SK-N-SH (cell line): Measurements from ENCODE around the gene TMEM144. TPM values are rescaled to one million over a fixed set of nuclear protein-coding genes. Genes with fewer than 3 reads are reported as not detected.

Experiments
- CTCF ChIA-PET: fragments of 300-600, 350-600 bp; formaldehyde crosslinking; extraction: SDS; loops from one replicate; lab custom pipeline; 2021; lab: Yijun Ruan, JAX
- POLR2A ChIA-PET: fragments of 350-600 bp; sonication (Branson Sonifier 250); formaldehyde crosslinking; extraction: SDS; loops from one replicate; lab custom pipeline; 2020; ENCODE audit warnings: antibody characterized with exemption, inconsistent platforms; lab: Yijun Ruan, JAX
- DNase-seq: peaks from one replicate; pipeline ENCODE4 v3.0.0; 2012
- H2AFZ ChIP-seq: fragments of 200-600 bp; sonication (generic); 2 replicates; pipeline ENCODE4 v1.8.1; 2016; ENCODE audit warnings: antibody characterized with exemption, mild to moderate bottlenecking, low read depth
- H3F3A ChIP-seq: fragments of 200-600 bp; sonication (generic); replicated peaks from 2 replicates; pipeline ENCODE3; 2016; ENCODE audit warnings: antibody characterized with exemption, mild to moderate bottlenecking; ENCODE audit not compliant: insufficient read depth
- H3K27ac ChIP-seq, 2 experiments: fragments of 200-500 bp in 1 of 2; fragments of 200-600 bp in 1 of 2; sonication (Bioruptor generic) in 1 of 2; sonication (generic), shearing (Covaris generic) in 1 of 2; 2 replicates each; pipeline versions ENCODE4 v1.5.1 to v1.6.1; 2014 to 2016; ENCODE audit warnings: low read depth in 2 of 2, inconsistent platforms in 1 of 2, low read length in 1 of 2, mild to moderate bottlenecking in 1 of 2, mixed read lengths in 1 of 2
- H3K27me3 ChIP-seq: fragments of 200-600 bp; sonication (generic), shearing (Covaris generic); 2 replicates; pipeline ENCODE4 v1.6.1; 2016; ENCODE audit warnings: mixed run types; ENCODE audit not compliant: insufficient read depth
- H3K36me3 ChIP-seq, 2 experiments: fragments of 200-500 bp in 1 of 2; fragments of 200-600 bp in 1 of 2; sonication (Bioruptor generic) in 1 of 2; sonication (generic) in 1 of 2; replicated peaks in 1 of 2; 2 replicates each; pipeline versions ENCODE3 to v1.5.1; 2014 to 2016; ENCODE audit warnings: low read length in 1 of 2, mild to moderate bottlenecking in 1 of 2; ENCODE audit not compliant: insufficient read depth in 2 of 2, control insufficient read depth in 1 of 2
- H3K4me1 ChIP-seq, 2 experiments: fragments of 200-500 bp in 1 of 2; fragments of 200-600 bp in 1 of 2; sonication (Bioruptor generic) in 1 of 2; sonication (generic), shearing (Covaris generic) in 1 of 2; 2 replicates each; pipeline versions ENCODE4 v1.5.1 to v1.6.1; 2014 to 2016; ENCODE audit warnings: low read depth in 1 of 2, low read length in 1 of 2, mixed run types in 1 of 2; ENCODE audit not compliant: insufficient read depth in 2 of 2, control insufficient read depth in 1 of 2
- H3K4me2 ChIP-seq: fragments of 200-600 bp; sonication (generic), shearing (Covaris generic); 2 replicates; pipeline ENCODE4 v1.6.1; 2017; ENCODE audit warnings: mixed run types
- H3K4me3 ChIP-seq, 2 experiments: fragments of 200-500 bp in 1 of 2; fragments of 200-600 bp in 1 of 2; sonication (Bioruptor generic) in 1 of 2; sonication (generic), shearing (Covaris generic) in 1 of 2; 2 replicates each; pipeline versions ENCODE4 v1.5.1 to v1.8.1; 2014 to 2016; ENCODE audit warnings: low read depth in 2 of 2, inconsistent platforms in 1 of 2, low read length in 1 of 2, mild to moderate bottlenecking in 1 of 2, mixed read lengths in 1 of 2, moderate library complexity in 1 of 2
- H3K79me2 ChIP-seq: fragments of 200-600 bp; sonication (generic); 2 replicates; pipeline ENCODE4 v1.8.1; 2017; ENCODE audit warnings: mild to moderate bottlenecking; ENCODE audit not compliant: insufficient read depth
- H3K9ac ChIP-seq: fragments of 200-600 bp; sonication (generic); 2 replicates; pipeline ENCODE4 v1.6.1; 2017; ENCODE audit warnings: mixed run types
- H3K9me2 ChIP-seq: fragments of 200-600 bp; sonication (generic); 2 replicates; pipeline ENCODE4 v1.6.1; 2017; ENCODE audit warnings: mixed run types
- H3K9me3 ChIP-seq: fragments of 200-600 bp; sonication (generic); 2 replicates; pipeline ENCODE4 v1.6.1; 2017; ENCODE audit warnings: mixed run types, mild to moderate bottlenecking, moderate library complexity
- H4K20me1 ChIP-seq: fragments of 200-600 bp; sonication (generic); 2 replicates; pipeline ENCODE4 v1.6.1; 2017; ENCODE audit warnings: mild to moderate bottlenecking, mixed run types; ENCODE audit not compliant: insufficient read depth
- CHD2 ChIP-seq: fragments of 150-350 bp; IDR thresholded peaks from 2 replicates; pipeline ENCODE4 v1.6.1; 2018; ENCODE audit warnings: low read length; ENCODE audit not compliant: partially characterized antibody
- FOSL2 ChIP-seq: IDR thresholded peaks from 2 replicates; pipeline ENCODE4 v1.4.0; 2012; ENCODE audit warnings: low read depth, mild to moderate bottlenecking, moderate library complexity, borderline replicate concordance
- GABPA ChIP-seq: IDR thresholded peaks from 2 replicates; pipeline ENCODE4 v1.4.0; 2012; ENCODE audit warnings: low read depth, mild to moderate bottlenecking
- IRF3 ChIP-seq: fragments of 150-350 bp; IDR thresholded peaks from 2 replicates; pipeline ENCODE4 v1.6.1; 2016; ENCODE audit warnings: mild to moderate bottlenecking, low read depth, low read length
- JUND ChIP-seq: IDR thresholded peaks from 2 replicates; pipeline ENCODE4 v1.4.0; 2012
- PBX3 ChIP-seq: IDR thresholded peaks from 2 replicates; pipeline ENCODE4; 2012
- POLR2AphosphoS5 ChIP-seq: IDR thresholded peaks from 2 replicates; pipeline ENCODE4 v1.6.1; 2012; ENCODE audit warnings: low read depth, low read length
- RAD21 ChIP-seq: IDR thresholded peaks from 2 replicates; pipeline ENCODE4 v1.6.1; 2012; ENCODE audit warnings: mild to moderate bottlenecking, low read length
- RCOR1 ChIP-seq: fragments of 150-350 bp; IDR thresholded peaks from 2 replicates; pipeline ENCODE4 v1.6.1; 2017; ENCODE audit warnings: antibody characterized with exemption, low read length
- REST ChIP-seq: IDR thresholded peaks from 2 replicates; pipeline ENCODE4 v1.6.1; 2012; ENCODE audit warnings: mild to moderate bottlenecking, low read depth, low read length, moderate library complexity
- RXRA ChIP-seq: IDR thresholded peaks from 2 replicates; pipeline ENCODE4 v1.4.0; 2012; ENCODE audit warnings: low read depth, mild to moderate bottlenecking, borderline replicate concordance
- SMC3 ChIP-seq: IDR thresholded peaks from 2 replicates; pipeline ENCODE4 v1.6.1; 2012; ENCODE audit warnings: low read depth, low read length, improper control_type of control experiment
- TEAD4 ChIP-seq: IDR thresholded peaks from 2 replicates; pipeline ENCODE4 v1.4.0; 2012; ENCODE audit warnings: mild to moderate bottlenecking, borderline replicate concordance; ENCODE audit not compliant: insufficient read depth
- USF1 ChIP-seq: IDR thresholded peaks from 2 replicates; pipeline ENCODE4 v1.4.0; 2012; ENCODE audit warnings: low read depth, borderline replicate concordance
- USF2 ChIP-seq: fragments of 150-350 bp; IDR thresholded peaks from 2 replicates; pipeline ENCODE4 v1.6.1; 2017; ENCODE audit warnings: antibody characterized with exemption, low read length, low read depth, borderline replicate concordance
- YY1 ChIP-seq: IDR thresholded peaks from 2 replicates; pipeline ENCODE4 v1.4.0; 2012; ENCODE audit warnings: low read depth, mild to moderate bottlenecking
- WGBS: methylation state at CpG from one replicate; pipeline ENCODE4 v1.1.6; 2017; ENCODE audit warnings: low lambda C conversion rate; 5-methylcytosine and 5-hydroxymethylcytosine counted together
- polyA plus RNA-seq, 3 experiments: library from polyadenylated mRNA; depleted of rRNA; stranded (reverse); fragments of >200 nt; gene quantifications; 2 replicates each; pipeline ENCODE4 v1.2.3, GENCODE V29; 2012

Gene TMEM144
- polyA plus RNA-seq, 1 of the 3 experiments (the other 2 are of a cell fraction): not detected

GRCh38 chr4:158200214-158200613, 10.1 kb upstream of the TMEM144 start (continued):
- TF ChIP-seq REST: no peak
- no peak for TF ChIP-seq RXRA
- no peak for TF ChIP-seq RCOR1
- no peak for TF ChIP-seq IRF3

- H3K9me2 ChIP-seq: no peaks in the 10 kb centered on the region
- H3K4me2 ChIP-seq: no peak overlapping the region
- no peak overlapping the region for H3K27ac ChIP-seq
- no peaks in the 10 kb centered on the region for H3K4me1 ChIP-seq
- H3K36me3 ChIP-seq: no peaks in the 10 kb centered on the region
- H2AFZ ChIP-seq: no peak overlapping the region
- H3F3A ChIP-seq: no peaks in the 10 kb centered on the region
- no peaks in the 10 kb centered on the region for H3K79me2 ChIP-seq
- CTCF ChIA-PET: interaction anchor here (1.8 kb wide), 1 partner anchor 8 kb away, joined by 15 read pairs; no protein-coding TSS in a partner anchor
- TF ChIP-seq SMC3 (no peak), RCOR1 (no peak), PBX3 (no peak), TEAD4 (no peak), POLR2AphosphoS5 (no peak), FOSL2 (no peak), YY1 (no peak), CHD2 (no peak), RXRA (no peak), USF1 (no peak), USF2 (no peak), GABPA (no peak), RAD21 (no peak), JUND (no peak)
- H3K27me3 ChIP-seq: no peaks in the 10 kb centered on the region
- DNase-seq: no peak
- 88% methylated on average over 4 of the region's 4 CpGs for WGBS
- H3K4me3 ChIP-seq: no peak overlapping the region
- POLR2A ChIA-PET: no interaction called here
- no peaks in the 10 kb centered on the region for H3K9me3 ChIP-seq
- H4K20me1 ChIP-seq: no peaks in the 10 kb centered on the region
- no peak overlapping the region for H3K9ac ChIP-seq
Observed at GRCh38 chr4:158201322-158201721, 9.0 kb upstream of the TMEM144 start.
